NCI-H1417 treated with DMSO at 0.1 percent for 48 hours (cell line): Measurements from ENCODE around the gene SMIM41.
A peak's percentile ranks its signal among the peaks of the same experiment; 100 is the strongest.

Experiments used
- DNase-seq: peaks from one replicate; lab custom pipeline; 2025; lab: John Stamatoyannopoulos, UW

The SMIM41 gene

DNA sequence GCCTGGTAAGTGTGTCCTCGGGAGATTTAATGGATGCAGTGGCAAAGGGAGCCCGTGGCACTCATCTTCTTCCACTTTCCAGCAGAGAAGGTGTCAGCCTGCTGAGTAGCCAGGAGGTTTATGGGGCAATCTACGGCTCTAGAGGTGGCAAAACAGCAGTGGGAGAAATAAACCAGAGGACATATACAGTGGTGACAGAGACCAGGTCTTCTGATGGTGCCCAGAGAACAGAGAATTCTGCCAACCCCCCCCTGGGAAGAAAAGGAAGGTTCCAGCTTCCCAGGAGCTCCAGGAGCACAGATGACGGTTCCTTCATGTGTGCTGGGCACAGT, 43.0 kb downstream of the SMIM41 start:
- DNase-seq, result no peak

GRCh38 chr12:52122904-52123303, 43.4 kb downstream of the SMIM41 start:
- no peak for DNase-seq

DNA sequence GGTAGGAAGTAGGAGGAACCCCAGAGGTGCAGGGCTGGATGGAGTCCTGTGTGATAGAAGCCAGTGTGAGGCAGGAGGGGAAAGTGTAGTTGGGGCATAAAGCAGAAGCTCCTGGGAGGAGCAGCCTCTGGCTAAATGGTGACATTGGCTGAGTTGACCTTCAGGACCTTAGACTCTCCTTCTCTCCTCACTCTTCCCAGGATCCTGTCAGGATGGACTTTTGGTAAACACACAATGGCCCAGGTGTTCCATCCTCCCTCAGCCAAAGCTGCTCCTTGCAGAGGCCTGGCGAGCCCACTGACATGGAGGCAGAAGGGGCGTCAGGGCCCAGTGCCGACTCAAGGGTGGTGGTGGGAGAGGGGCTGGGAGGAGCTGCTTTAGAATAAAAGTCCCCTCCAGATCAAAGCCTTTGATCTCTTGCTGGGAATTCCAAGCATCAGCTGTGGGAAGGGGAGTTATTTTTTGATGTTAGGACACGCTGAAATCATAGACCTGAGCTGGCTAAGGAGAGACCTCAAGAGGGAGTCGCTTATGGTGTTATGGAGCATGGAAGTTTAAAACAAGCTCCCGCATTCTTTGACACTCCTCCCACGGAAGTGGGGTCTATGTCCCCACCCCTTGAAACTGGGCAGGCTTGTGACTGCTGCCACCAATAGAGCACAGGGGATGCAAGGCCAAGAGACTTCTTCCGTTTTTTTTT, 44.1 kb downstream of the SMIM41 start:
- no peak for DNase-seq

- peak; percentile 39 for DNase-seq
Measured at GRCh38 chr12:52125476-52125900, 46.0 kb downstream of the SMIM41 start.

- no peak for DNase-seq
Measured at GRCh38 chr12:52126050-52126604, 46.6 kb downstream of the SMIM41 start.

- DNase-seq, result no peak
Measured at GRCh38 chr12:52126605-52127578, 47.4 kb downstream of the SMIM41 start.

- no peak for DNase-seq
Measured at GRCh38 chr12:52127683-52128450, 48.4 kb downstream of the SMIM41 start.

DNA sequence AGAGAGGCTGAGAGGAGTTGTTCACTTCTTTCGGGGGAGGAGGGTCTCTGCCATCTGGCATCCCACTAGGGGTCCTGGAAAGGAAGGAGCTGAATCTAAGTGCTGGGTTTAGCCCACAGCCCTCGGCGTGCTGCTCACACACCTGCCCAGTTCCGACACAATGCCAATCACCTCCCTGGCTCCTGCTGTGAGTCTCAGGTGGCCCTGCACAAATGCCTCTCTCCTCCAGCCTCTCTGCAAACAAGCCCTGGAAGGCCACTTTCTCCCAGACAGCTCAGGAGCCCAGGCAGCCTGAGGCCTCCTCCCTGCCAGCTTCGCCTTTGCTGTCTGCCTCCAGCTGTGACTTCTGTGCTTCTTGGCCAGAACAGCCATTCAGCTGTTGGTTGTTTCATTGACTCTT, 51.2 kb downstream of the SMIM41 start:
- peak; percentile 99 for DNase-seq

DNA sequence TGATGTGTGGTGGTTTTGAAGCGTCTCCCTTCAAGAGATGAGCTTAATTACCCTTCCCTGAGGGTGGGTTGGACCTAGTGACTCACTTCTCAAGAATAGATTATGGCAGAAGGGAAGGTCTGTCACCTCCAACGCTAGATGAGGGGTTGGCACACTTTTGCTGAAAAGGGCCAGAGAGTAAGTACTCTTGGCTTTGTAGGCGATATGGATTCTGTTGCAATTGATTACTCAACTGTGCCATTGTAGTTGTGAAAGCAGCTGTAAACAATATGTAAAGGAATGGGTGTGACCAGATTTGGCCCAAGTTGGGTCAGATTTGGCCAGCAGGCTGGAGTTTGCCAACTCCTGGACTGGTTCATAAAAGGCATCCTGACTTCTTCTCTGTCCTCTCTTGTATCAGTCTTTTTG, 53.3 kb downstream of the SMIM41 start:
- no peak for DNase-seq

DNA sequence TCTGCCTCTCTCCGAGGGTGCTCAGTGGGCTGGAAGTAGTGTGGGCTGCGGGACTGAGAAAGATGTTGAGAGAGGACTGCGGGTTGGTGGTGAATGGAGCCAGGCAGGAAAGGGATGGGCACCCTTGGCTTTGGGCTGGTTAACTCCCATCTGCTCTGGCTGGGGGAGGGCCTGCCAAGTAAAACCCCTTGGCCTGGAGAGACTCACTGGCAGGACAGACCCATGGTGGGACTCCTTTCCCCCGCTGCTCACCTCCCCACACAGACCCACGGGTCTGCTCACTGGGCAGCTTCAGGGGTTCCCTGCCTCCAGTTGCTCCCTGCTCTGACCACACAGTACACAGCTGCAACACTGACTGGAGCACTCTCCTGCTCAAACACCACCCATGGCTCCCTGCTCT, 58.2 kb downstream of the SMIM41 start:
- no peak for DNase-seq

- no peak for DNase-seq
Measured at GRCh38 chr12:52139147-52139546, 59.6 kb downstream of the SMIM41 start.

- peak; percentile 56 for DNase-seq
Measured at GRCh38 chr12:52139579-52140062, 60.1 kb downstream of the SMIM41 start.

GRCh38 chr12:52141306-52141705, 61.8 kb downstream of the SMIM41 start:
- DNase-seq, result no peak

DNA sequence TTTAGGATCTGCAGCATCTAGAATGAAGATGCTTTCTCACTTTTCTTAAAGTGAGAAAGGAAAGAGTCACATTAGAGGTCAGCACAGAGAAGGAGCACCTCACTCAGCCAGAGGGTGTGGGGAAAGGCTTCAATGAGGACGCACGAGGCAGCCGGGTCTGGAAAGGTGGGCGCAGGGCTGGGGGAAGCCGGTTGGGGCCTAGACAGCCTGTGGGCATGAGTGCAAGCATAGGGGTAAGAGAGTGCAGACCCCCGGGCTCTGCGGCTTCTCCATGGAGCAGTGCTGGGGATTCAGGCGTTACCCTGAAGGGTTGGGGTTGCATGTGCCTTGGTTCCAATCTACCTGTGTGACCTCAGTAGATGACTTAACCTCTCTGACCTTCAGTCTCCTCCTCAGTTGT, 62.4 kb downstream of the SMIM41 start:
- DNase-seq, result no peak

DNA sequence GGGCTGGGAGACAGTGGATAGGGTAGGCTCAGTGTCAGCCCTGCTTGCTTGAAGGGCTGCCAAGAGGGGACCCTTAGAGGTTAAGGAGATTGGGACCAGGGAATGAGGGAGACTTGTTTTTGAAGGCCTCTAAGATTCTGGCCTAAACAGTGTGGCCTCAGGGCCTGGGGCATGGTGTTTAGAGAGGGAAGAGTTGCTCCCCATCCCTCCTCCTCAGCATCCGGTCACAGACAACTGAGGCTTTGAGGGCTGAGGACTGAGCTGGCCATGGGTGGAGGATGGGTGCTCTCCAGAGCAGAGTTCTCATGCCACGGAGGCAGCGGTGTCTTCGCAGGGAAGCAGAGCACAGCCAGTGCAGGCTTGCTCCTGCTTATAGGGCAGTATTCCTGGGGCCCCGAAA, 62.9 kb downstream of the SMIM41 start:
- DNase-seq, result no peak

- no peak for DNase-seq
Measured at GRCh38 chr12:52144512-52145227, 65.2 kb downstream of the SMIM41 start.

DNA sequence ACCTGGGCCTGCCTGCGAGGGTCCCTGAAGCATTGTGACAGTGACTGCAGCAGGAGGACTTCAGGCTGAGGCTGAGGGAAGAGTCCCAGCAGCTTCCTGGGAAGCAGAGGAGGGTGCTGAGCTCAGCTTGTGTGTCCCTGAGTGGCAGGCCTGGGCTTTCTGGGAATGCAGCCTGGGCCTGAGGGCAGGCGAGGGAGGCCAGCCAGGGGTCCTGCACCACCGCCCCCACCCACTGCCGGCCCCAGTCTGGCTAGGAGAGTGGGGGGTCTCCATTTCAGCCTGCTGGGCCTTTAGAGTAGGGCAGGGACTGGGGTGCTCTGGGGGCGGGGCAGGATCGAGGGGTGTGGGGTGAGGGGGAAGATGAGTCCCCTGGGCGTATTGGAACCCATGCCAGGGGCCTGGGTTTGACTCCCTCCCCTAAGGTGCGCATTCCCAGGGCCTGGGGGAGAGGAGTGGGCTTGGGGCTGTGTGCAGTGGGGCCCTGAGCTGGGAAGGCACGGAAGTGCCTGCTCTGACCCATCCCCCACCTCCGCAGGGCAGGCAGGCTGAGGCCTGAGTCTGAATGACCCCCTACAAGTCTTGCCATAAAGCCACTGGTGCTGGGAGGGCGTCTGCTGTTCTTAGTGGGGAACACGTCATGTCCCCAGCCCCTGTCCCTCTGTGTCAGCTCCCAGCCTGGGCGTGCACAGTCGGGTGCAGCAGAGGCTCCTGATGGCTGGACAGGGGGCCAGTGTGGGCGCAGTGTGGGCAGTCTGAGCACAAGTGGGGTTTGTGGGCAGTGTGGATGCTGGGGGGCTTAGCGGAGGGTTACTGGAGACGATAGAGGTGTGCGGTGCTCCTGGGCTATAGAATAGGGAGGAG, 66.0 kb downstream of the SMIM41 start:
- no peak for DNase-seq

DNA sequence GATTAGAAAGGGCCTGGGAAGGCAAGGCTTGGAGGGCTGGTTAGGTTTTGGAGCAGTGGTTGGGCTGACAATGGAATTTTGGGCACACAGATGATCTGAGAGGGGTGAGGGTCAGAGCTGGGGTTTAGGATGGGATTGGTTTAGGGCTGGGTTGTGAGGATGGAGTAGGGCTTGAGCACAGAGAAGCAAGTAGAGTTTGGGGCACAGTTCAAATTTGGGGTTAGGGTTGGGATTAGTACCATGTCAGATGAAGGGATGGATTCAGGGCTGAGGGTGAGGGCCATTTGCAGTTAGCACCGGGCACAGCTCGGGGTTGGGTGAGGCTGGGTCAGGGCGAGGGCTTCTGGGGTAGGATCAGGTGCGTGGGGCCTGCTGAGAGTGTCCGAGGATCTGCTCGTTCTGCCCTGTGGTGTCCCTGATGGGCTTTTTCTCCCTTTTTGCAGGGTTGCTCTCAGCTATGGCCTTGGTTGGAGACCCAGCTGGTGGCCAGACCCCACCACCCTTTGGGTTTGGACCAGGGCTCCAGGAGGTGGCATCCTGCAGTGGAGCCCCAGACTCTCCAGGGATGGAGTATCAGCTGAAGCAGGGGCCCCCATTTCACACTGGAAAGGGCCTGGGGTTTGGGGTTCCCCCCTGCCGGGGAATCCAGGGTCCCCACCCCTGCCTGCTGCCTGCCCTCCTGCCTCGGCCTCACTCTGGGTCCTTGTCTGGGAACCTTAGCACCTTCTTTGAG, 66.8 kb downstream of the SMIM41 start:
- DNase-seq, result no peak

GRCh38 chr12:52146822-52147366, 67.4 kb downstream of the SMIM41 start:
- DNase-seq, result no peak
